NOMO-1 treated with DMSO at 0.1 percent for 48 hours (cell line): Measurements from ENCODE around the gene SMCO2.

Experiments used
- DNase-seq: peaks from one replicate; lab custom pipeline; 2025; ENCODE audit not compliant: unreplicated experiment; lab: John Stamatoyannopoulos, UW

SMCO2 gene

GRCh38 chr12:27549236-27549800 lies 102.8 kb downstream of the SMCO2 start:
- DNase-seq, result peak; percentile 55

- DNase-seq, result peak; percentile 82
Observed at GRCh38 chr12:27549801-27550652, 103.5 kb downstream of the SMCO2 start.

GRCh38 chr12:27550653-27550975 lies 104.1 kb downstream of the SMCO2 start:
- DNase-seq, result no peak

- DNase-seq, result no peak
Observed at GRCh38 chr12:27551172-27551840, 104.8 kb downstream of the SMCO2 start.
